Panc1 (cell line): ENCODE data around the gene NCBP2.

ENCODE experiments used
- POLR2AphosphoS5 ChIP-seq: IDR thresholded peaks from 2 replicates; pipeline ENCODE4 v1.6.1; 2012; ENCODE audit warnings: mild to moderate bottlenecking, low read depth, low read length, moderate library complexity
- SIN3A ChIP-seq: IDR thresholded peaks from 2 replicates; pipeline ENCODE4 v1.6.1; 2012; ENCODE audit warnings: low read depth, mild to moderate bottlenecking, low read length, moderate library complexity, borderline replicate concordance; ENCODE audit not compliant: insufficient read depth
- TCF7L2 ChIP-seq: IDR thresholded peaks from 2 replicates; pipeline ENCODE4 v1.6.1; 2011; ENCODE audit warnings: mild to moderate bottlenecking, low read depth, low read length, inconsistent platforms
- TF ChIP-seq, protein P1 (sequence below): fragments of 450-650 bp; IDR thresholded peaks from 2 replicates; pipeline ENCODE4 v1.5.1; 2017; ENCODE audit warnings: mild to moderate bottlenecking
- TF ChIP-seq, protein P2 (sequence below), 2 experiments: IDR thresholded peaks; 2 replicates each; pipeline ENCODE4 v1.6.1; 2011 to 2012; ENCODE audit warnings: low read depth in 2 of 2, control low read depth in 1 of 2, low read length in 1 of 2, mild to moderate bottlenecking in 1 of 2, moderate library complexity in 1 of 2; ENCODE audit not compliant: insufficient read depth in 1 of 2

DNA sequence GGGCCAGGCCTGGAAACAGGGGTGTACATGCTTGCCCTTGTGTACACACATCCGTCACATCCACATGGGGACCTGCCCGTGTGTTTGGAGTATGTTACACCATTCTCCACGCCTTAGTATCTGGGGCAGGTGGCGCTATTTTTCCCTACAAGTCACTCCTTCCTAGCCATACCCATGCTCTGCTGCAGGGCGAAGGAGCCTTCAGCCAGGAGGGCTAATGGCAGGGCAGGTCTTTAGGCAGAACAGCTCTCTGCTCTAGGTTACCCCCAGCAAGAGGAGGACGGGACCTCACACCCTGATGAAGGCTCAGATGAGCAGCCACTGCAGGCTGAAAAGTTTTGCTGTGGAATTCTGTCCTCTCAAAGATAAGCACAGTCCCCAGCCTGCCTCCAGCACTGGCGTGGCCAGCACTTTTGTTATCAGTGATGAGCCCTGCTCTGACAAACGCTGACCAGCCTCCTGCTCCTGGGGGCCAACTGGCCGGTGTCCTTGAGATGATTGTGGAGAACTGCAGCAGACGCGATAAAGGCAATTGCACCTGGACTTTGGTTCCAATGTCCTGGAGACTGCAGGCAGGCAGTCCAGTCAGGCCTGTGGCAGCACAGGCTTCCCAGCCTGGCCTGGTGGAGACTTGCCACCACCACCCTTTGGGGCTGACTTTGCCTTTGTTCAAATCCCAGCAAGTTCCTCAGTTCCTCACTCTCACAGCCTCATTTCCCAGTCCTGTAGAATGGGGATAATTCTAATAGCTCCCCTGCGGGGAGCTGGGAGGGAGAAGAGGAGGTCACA lies 46.1 kb upstream of the NCBP2 start:
- TF ChIP-seq, protein P1, sequence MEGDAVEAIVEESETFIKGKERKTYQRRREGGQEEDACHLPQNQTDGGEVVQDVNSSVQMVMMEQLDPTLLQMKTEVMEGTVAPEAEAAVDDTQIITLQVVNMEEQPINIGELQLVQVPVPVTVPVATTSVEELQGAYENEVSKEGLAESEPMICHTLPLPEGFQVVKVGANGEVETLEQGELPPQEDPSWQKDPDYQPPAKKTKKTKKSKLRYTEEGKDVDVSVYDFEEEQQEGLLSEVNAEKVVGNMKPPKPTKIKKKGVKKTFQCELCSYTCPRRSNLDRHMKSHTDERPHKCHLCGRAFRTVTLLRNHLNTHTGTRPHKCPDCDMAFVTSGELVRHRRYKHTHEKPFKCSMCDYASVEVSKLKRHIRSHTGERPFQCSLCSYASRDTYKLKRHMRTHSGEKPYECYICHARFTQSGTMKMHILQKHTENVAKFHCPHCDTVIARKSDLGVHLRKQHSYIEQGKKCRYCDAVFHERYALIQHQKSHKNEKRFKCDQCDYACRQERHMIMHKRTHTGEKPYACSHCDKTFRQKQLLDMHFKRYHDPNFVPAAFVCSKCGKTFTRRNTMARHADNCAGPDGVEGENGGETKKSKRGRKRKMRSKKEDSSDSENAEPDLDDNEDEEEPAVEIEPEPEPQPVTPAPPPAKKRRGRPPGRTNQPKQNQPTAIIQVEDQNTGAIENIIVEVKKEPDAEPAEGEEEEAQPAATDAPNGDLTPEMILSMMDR = no peak; the same call in 1 of the 2 replicates
- no peak for TF ChIP-seq SIN3A
- TF ChIP-seq POLR2AphosphoS5 = no peak
- TF ChIP-seq, protein P2, sequence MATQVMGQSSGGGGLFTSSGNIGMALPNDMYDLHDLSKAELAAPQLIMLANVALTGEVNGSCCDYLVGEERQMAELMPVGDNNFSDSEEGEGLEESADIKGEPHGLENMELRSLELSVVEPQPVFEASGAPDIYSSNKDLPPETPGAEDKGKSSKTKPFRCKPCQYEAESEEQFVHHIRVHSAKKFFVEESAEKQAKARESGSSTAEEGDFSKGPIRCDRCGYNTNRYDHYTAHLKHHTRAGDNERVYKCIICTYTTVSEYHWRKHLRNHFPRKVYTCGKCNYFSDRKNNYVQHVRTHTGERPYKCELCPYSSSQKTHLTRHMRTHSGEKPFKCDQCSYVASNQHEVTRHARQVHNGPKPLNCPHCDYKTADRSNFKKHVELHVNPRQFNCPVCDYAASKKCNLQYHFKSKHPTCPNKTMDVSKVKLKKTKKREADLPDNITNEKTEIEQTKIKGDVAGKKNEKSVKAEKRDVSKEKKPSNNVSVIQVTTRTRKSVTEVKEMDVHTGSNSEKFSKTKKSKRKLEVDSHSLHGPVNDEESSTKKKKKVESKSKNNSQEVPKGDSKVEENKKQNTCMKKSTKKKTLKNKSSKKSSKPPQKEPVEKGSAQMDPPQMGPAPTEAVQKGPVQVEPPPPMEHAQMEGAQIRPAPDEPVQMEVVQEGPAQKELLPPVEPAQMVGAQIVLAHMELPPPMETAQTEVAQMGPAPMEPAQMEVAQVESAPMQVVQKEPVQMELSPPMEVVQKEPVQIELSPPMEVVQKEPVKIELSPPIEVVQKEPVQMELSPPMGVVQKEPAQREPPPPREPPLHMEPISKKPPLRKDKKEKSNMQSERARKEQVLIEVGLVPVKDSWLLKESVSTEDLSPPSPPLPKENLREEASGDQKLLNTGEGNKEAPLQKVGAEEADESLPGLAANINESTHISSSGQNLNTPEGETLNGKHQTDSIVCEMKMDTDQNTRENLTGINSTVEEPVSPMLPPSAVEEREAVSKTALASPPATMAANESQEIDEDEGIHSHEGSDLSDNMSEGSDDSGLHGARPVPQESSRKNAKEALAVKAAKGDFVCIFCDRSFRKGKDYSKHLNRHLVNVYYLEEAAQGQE (IDR thresholded peaks at IDR 0.05; ENCODE audit: insufficient read depth in 1 of 2, low read depth in 2 of 2, low read length in 1 of 2) = no peak
- TF ChIP-seq TCF7L2 = no peak
